GM12873 (cell line): ENCODE results near the gene ZNF354C.

Experiments used
- CTCF ChIP-seq: IDR thresholded peaks from 2 replicates; pipeline ENCODE4 v1.5.1; 2012; ENCODE audit warnings: low read depth, mild to moderate bottlenecking, moderate library complexity, low read length, control low read depth; ENCODE audit not compliant: insufficient read depth; ENCODE audit errors: missing control alignments

Gene ZNF354C

GRCh38 chr5:179115307-179115706 is 55.1 kb downstream of the ZNF354C start:
- TF ChIP-seq CTCF, result no peak

DNA sequence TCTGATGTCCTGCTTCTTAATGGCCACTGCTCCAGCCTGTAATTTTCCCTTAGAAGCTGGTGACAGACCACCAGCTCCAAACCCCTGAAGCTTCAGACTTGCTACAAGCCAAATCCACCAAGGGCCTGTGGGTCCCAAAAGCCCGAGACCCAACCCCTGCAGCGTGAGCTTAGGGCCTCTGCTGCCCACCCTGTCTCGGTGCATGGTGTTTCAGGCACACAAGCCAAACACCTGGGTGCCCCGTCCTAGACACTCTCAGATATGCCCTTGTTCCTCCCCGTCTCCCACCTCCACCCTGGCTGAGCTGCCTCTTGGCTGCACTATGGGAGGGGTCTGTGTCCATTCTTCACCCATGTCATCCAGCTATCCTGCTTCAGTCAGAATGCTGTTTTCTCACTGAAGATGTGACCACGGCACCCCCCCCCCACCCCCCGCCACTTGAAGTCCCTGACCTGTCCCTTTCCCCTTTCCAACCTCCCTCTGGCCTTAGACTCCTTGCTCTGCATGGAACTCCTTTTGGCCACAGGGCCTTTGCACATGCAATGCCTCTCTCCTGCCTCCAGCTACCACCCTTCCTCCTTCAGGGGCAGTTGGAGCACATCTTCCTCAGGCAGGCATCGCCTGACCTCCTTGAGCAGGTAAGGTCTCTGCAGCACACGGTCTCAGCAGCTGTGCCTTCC is 55.8 kb downstream of the ZNF354C start:
- TF ChIP-seq CTCF, result no peak

GRCh38 chr5:179118338-179118737 is 58.2 kb downstream of the ZNF354C start:
- no peak for TF ChIP-seq CTCF

- no peak for TF ChIP-seq CTCF
Measured at GRCh38 chr5:179118756-179119414, 58.7 kb downstream of the ZNF354C start.

- no peak for TF ChIP-seq CTCF
Measured at GRCh38 chr5:179119415-179120170, 59.4 kb downstream of the ZNF354C start.

DNA sequence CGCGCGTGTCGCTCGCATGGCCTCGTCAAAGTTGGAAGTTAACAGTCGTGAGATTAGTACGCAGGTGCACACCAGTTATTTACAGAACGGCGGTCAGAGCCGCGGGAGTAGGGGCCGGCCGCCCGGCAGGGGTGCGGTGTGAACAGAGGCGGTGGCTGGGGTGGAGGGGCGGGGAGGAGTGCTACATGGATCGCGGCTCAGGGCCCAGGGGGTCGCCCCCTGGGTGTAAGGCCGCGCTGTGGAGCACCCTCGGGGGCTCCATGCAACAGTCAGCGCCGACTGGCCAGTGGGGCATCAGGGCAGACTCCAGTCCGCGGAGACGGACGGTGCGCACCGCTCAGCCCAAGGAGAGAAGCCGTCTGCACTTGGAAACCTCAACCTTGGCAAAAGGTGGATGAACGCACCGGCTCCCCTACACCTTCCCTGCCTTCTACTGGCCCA is 60.3 kb downstream of the ZNF354C start:
- no peak for TF ChIP-seq CTCF
